Vagina (tissue), 2 donors: ENCODE measurements around the gene KCNQ4.

Experiments used
- POLR2A ChIP-seq, 2 donors: fragments of 450-650 bp; IDR thresholded peaks; one replicate each; pipeline ENCODE4 v1.6.1; 2017; ENCODE audit warnings: antibody characterized with exemption in 2 of 2, mild to moderate bottlenecking in 2 of 2, moderate library complexity in 2 of 2
- POLR2AphosphoS5 ChIP-seq, 2 donors: sonication (generic); formaldehyde crosslinking; IDR thresholded peaks; one replicate each; pipeline ENCODE4 v1.9.0; 2017; ENCODE audit warnings: antibody characterized with exemption in 2 of 2, mild to moderate bottlenecking in 2 of 2, low read depth in 1 of 2; ENCODE audit not compliant: insufficient read depth in 1 of 2
- TF ChIP-seq, protein P1 (sequence below), 3 experiments: fragments of 450-650 bp in 2 of 3; fragments of 200-600 bp in 1 of 3; sonication (generic) in 1 of 3; IDR thresholded peaks; one replicate each; pipeline ENCODE4 v1.5.1; 2017 to 2019; ENCODE audit warnings: antibody characterized with exemption in 3 of 3, mild to moderate bottlenecking in 2 of 3, moderate library complexity in 2 of 3

- TF ChIP-seq, protein P1, sequence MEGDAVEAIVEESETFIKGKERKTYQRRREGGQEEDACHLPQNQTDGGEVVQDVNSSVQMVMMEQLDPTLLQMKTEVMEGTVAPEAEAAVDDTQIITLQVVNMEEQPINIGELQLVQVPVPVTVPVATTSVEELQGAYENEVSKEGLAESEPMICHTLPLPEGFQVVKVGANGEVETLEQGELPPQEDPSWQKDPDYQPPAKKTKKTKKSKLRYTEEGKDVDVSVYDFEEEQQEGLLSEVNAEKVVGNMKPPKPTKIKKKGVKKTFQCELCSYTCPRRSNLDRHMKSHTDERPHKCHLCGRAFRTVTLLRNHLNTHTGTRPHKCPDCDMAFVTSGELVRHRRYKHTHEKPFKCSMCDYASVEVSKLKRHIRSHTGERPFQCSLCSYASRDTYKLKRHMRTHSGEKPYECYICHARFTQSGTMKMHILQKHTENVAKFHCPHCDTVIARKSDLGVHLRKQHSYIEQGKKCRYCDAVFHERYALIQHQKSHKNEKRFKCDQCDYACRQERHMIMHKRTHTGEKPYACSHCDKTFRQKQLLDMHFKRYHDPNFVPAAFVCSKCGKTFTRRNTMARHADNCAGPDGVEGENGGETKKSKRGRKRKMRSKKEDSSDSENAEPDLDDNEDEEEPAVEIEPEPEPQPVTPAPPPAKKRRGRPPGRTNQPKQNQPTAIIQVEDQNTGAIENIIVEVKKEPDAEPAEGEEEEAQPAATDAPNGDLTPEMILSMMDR (IDR thresholded peaks at IDR 0.05), result no peak
- no peak for TF ChIP-seq POLR2A (IDR thresholded peaks at IDR 0.05)
- no peak for TF ChIP-seq POLR2AphosphoS5 (IDR thresholded peaks at IDR 0.05; ENCODE audit: insufficient read depth in 1 of 2, low read depth in 1 of 2)
Measured at GRCh38 chr1:40745176-40745575, 38.4 kb upstream of the KCNQ4 start.
